Smooth muscle cell (in vitro differentiated cells): ENCODE measurements around the gene PNKD. TPM values are rescaled to one million over a fixed set of nuclear protein-coding genes. Genes with fewer than 3 reads are reported as not detected.

Experiments
- DNase-seq: peaks from one replicate; lab custom pipeline; 2025; ENCODE audit not compliant: unreplicated experiment; lab: John Stamatoyannopoulos, UW
- H2AFZ ChIP-seq: fragments of 200-600 bp; sonication (generic); 2 replicates; pipeline ENCODE4 v1.6.0; 2016; ENCODE audit warnings: antibody characterized with exemption, low read depth, mild to moderate bottlenecking
- H3F3A ChIP-seq: fragments of 200-600 bp; sonication (generic); 2 replicates; pipeline ENCODE4 v1.6.0; 2017; ENCODE audit warnings: antibody characterized with exemption, low read depth
- H3K27ac ChIP-seq: fragments of 200-600 bp; sonication (generic); 2 replicates; pipeline ENCODE4 v1.5.1; 2016; ENCODE audit warnings: low read depth, mild to moderate bottlenecking
- H3K27me3 ChIP-seq: fragments of 200-600 bp; sonication (generic); 2 replicates; pipeline ENCODE4 v1.6.1; 2016; ENCODE audit warnings: low read depth, mild to moderate bottlenecking
- H3K36me3 ChIP-seq: fragments of 200-600 bp; sonication (generic); 2 replicates; pipeline ENCODE4 v1.5.1; 2016; ENCODE audit warnings: low read depth
- H3K4me1 ChIP-seq: fragments of 200-600 bp; sonication (generic); 2 replicates; pipeline ENCODE4 v1.5.1; 2016; ENCODE audit warnings: low read depth
- H3K4me2 ChIP-seq: fragments of 200-600 bp; sonication (generic); 2 replicates; pipeline ENCODE4 v1.6.0; 2016; ENCODE audit warnings: mild to moderate bottlenecking
- H3K4me3 ChIP-seq: fragments of 200-600 bp; sonication (generic); 2 replicates; pipeline ENCODE4 v1.5.1; 2016; ENCODE audit warnings: mild to moderate bottlenecking
- H3K79me2 ChIP-seq: fragments of 200-600 bp; sonication (generic); 2 replicates; pipeline ENCODE4 v1.6.0; 2016; ENCODE audit warnings: low read depth, mild to moderate bottlenecking
- H3K9ac ChIP-seq: fragments of 200-600 bp; sonication (generic); 2 replicates; pipeline ENCODE4 v1.6.0; 2016; ENCODE audit warnings: low read depth
- H3K9me3 ChIP-seq: fragments of 200-600 bp; sonication (generic); replicated peaks from 2 replicates; pipeline ENCODE4 v1.5.1; 2016; ENCODE audit warnings: low read depth
- H4K20me1 ChIP-seq: fragments of 200-600 bp; sonication (generic); 2 replicates; pipeline ENCODE4 v1.6.0; 2016; ENCODE audit warnings: low read depth
- WGBS: methylation state at CpG from one replicate; pipeline ENCODE4 v1.1.7; 2016; ENCODE audit warnings: low lambda C conversion rate; 5-methylcytosine and 5-hydroxymethylcytosine counted together
- polyA plus RNA-seq: library from polyadenylated mRNA; unstranded; fragments of >200 nt; fragmentation: Nextera tagmentation; extraction: Ambion mirVana; gene quantifications from 2 replicates; pipeline ENCODE4 v1.2.1, GENCODE V29; 2016
- total RNA-seq: library from RNA; depleted of rRNA; stranded (reverse); fragments of >200 nt; gene quantifications from 2 replicates; pipeline ENCODE4 v1.2.3, GENCODE V29; 2014
- TF ChIP-seq, protein P1 (sequence below): fragments of 200-600 bp; sonication (generic); IDR thresholded peaks from 2 replicates; pipeline ENCODE4 v1.5.1; 2017; ENCODE audit warnings: borderline replicate concordance, mild to moderate bottlenecking, antibody characterized with exemption; ENCODE audit not compliant: insufficient read depth, poor library complexity, severe bottlenecking

Gene PNKD
- total and polyA plus RNA-seq, 2 experiments from 2014 or later = 42.0 to 126 TPM

DNA sequence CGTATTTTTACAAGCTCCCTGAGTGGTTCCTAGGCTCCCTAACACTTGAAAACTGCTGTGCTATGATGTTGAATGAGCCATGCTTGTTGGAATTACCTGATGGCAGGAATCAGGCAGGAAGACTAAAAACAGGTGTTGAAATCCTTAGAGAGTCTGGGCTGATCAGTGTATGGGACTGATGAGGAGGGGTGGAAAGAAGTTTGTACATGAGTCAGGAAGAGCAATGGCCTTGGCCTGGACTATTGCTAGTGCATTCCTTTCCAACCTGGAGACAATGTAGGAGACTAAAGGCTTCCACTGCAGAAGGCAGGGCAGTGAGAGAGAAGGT, 46.9 kb downstream of the PNKD start:
- H4K20me1 ChIP-seq = no peaks in the 10 kb centered on the region
- TF ChIP-seq, protein P1, sequence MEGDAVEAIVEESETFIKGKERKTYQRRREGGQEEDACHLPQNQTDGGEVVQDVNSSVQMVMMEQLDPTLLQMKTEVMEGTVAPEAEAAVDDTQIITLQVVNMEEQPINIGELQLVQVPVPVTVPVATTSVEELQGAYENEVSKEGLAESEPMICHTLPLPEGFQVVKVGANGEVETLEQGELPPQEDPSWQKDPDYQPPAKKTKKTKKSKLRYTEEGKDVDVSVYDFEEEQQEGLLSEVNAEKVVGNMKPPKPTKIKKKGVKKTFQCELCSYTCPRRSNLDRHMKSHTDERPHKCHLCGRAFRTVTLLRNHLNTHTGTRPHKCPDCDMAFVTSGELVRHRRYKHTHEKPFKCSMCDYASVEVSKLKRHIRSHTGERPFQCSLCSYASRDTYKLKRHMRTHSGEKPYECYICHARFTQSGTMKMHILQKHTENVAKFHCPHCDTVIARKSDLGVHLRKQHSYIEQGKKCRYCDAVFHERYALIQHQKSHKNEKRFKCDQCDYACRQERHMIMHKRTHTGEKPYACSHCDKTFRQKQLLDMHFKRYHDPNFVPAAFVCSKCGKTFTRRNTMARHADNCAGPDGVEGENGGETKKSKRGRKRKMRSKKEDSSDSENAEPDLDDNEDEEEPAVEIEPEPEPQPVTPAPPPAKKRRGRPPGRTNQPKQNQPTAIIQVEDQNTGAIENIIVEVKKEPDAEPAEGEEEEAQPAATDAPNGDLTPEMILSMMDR = no peak

DNA sequence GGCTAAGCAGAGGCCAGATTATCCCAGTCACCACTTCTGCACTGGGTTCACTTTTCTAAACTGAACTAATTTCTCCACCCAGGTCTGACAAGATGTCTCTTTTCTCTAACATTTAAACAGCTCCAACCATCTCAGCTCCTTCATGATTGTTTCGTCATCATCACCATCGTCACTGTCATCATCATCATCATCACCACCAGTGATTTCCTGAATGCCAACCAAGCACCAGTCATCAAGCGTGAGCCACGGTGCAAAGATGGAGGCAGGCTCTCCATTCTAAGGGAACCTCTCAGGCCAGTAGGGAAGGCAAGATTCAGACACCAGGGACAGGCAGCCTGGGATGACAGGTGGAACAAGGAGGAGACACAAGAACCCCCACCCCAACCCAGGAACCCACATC, 47.5 kb downstream of the PNKD start:
- Histone ChIP-seq H3K4me3 (no peak overlapping the region), H2AFZ (no peak overlapping the region), H3F3A (no peaks in the 10 kb centered on the region), H3K4me2 (no peak overlapping the region), H3K27ac (no peak overlapping the region), H3K79me2 (no peaks in the 10 kb centered on the region), H3K27me3 (no peaks in the 10 kb centered on the region), H3K9ac (no peak overlapping the region), H4K20me1 (no peaks in the 10 kb centered on the region), H3K4me1 (no peaks in the 10 kb centered on the region), H3K9me3 (no peaks in the 10 kb centered on the region), H3K36me3 (no peaks in the 10 kb centered on the region)
- no peak for DNase-seq
- TF ChIP-seq, protein P1 = no peak
- WGBS = 95% methylated on average over 4 of the region's 4 CpGs

More for the DNA sequence above, 46.9 kb downstream of the PNKD start:
- WGBS = 83% methylated on average over 1 of the region's 1 CpG
- H3K27ac ChIP-seq = no peak overlapping the region
- H3K27me3 ChIP-seq = no peaks in the 10 kb centered on the region
- no peak overlapping the region for H3K4me2 ChIP-seq
- no peak overlapping the region for H3K4me3 ChIP-seq
- H3F3A ChIP-seq = no peaks in the 10 kb centered on the region
- H3K9ac ChIP-seq = no peak overlapping the region
- no peaks in the 10 kb centered on the region for H3K36me3 ChIP-seq
- H3K4me1 ChIP-seq = no peaks in the 10 kb centered on the region
- no peaks in the 10 kb centered on the region for H3K79me2 ChIP-seq
- no peaks in the 10 kb centered on the region for H3K9me3 ChIP-seq
- H2AFZ ChIP-seq = no peak overlapping the region
- DNase-seq = no peak

DNA sequence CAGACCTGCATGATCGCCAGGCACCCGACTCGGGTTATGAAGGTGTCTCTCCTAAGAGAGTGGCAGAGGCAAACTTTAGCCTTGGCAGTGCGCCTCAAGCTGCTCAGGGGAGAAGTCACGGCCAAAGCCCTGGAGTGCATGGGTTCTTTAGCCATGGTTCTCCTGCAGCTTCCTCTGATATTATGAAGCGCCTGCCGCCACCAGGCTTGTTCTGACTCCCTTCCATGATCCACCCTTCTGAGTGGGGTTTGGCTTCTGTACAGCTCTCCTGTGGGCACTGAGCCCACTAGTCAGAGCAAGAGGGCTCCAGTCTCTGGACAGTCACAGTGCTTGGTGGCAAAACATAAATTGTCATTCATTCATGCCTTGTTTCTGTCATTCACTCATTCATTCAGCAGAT, 47.9 kb downstream of the PNKD start:
- TF ChIP-seq, protein P1 = no peak
- Histone ChIP-seq H3K9ac (no peak overlapping the region), H3K27ac (no peak overlapping the region), H3F3A (no peaks in the 10 kb centered on the region), H3K79me2 (no peaks in the 10 kb centered on the region), H3K9me3 (no peaks in the 10 kb centered on the region), H3K4me3 (no peak overlapping the region), H3K4me2 (no peak overlapping the region), H3K4me1 (no peaks in the 10 kb centered on the region), H3K36me3 (no peaks in the 10 kb centered on the region), H3K27me3 (no peaks in the 10 kb centered on the region), H4K20me1 (no peaks in the 10 kb centered on the region), H2AFZ (no peak overlapping the region)
- WGBS = 98% methylated on average over 7 of the region's 7 CpGs
- DNase-seq = no peak

DNA sequence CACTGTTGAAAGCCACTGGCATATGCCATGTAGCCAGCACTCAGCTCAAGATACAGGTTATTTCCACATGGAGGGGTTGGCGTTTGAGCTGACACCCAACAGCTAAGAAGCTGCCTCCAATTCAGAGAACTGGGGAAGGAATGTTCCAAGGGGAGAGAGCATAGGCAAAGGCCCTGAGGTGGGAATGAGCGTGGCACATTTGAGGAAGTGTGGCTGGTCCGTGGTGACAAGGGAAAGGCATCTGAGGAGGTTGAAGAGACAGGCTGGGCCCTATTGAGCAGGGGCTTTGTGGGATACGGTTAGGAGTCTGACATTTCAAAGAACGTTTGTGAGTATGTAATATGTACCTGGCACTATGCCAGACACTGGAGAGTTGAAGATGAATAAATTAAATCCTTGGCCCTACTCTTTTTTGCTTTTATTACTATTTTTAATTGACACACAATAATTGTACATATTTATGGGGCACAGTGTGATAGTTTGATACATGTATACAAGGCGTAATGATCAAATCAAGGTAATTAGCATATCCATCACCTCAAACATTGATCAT, 49.6 kb downstream of the PNKD start:
- Histone ChIP-seq H3K9me3 (no peaks in the 10 kb centered on the region), H3F3A (peaks cover 8% of the 10 kb centered on the region), H3K36me3 (no peaks in the 10 kb centered on the region), H3K4me1 (peaks cover 7% of the 10 kb centered on the region), H3K4me2 (no peak overlapping the region), H3K27ac (no peak overlapping the region), H2AFZ (no peak overlapping the region), H3K27me3 (no peaks in the 10 kb centered on the region), H4K20me1 (no peaks in the 10 kb centered on the region), H3K9ac (no peak overlapping the region), H3K79me2 (no peaks in the 10 kb centered on the region), H3K4me3 (no peak overlapping the region)
- DNase-seq = no peak
- WGBS = 81% methylated on average over 6 of the region's 6 CpGs
- TF ChIP-seq, protein P1 = no peak
